Astrocyte of the spinal cord (primary cell): Measurements from ENCODE around the gene GMFB.
"Not testable (repeated sequence)": the region's sequence is repeated elsewhere in the genome, so short reads cannot be mapped to it uniquely, and the experiment has no call there.

Experiments
- DNase-seq: peaks from one replicate; pipeline ENCODE4 v3.0.0; 2011; ENCODE audit warnings: low read depth, low spot score
- H3K4me3 ChIP-seq: 2 replicates; pipeline ENCODE4 v1.5.1; 2011; ENCODE audit warnings: low read depth, mild to moderate bottlenecking, low read length, moderate library complexity
- in situ Hi-C: cut with HindIII; loops from 2 replicates; pipeline ENCODE4 v1.10.0; 2017; ENCODE audit warnings: low sequenced_read_pairs
- TF ChIP-seq, protein P1 (sequence below): IDR thresholded peaks from 2 replicates; pipeline ENCODE4 v1.5.1; 2012; ENCODE audit warnings: low read depth, mild to moderate bottlenecking, low read length, inconsistent platforms

GMFB gene

DNA sequence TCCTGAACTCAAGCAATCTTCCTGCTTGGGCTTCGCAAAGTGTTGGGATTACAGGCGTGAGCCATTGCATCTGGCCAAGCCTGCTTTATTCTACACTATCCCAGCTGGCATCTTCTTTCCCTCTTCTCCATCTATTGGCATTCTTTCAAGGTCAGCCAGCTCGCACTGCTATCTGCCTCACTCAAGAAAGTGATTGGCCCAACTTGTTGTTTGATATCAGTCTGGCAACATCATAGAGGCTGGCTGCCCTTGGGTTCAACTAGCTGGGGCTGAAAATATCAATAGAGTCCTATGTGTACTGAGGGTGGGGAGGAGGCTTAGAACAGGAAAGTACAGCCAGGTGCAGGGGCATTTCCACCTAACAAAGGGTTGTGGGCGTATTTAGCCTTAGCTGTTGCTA is 17.1 kb downstream of the GMFB start:
- no peak overlapping the region for H3K4me3 ChIP-seq
- in situ Hi-C loops, result no loop called here
- no peak for DNase-seq
- TF ChIP-seq, protein P1, sequence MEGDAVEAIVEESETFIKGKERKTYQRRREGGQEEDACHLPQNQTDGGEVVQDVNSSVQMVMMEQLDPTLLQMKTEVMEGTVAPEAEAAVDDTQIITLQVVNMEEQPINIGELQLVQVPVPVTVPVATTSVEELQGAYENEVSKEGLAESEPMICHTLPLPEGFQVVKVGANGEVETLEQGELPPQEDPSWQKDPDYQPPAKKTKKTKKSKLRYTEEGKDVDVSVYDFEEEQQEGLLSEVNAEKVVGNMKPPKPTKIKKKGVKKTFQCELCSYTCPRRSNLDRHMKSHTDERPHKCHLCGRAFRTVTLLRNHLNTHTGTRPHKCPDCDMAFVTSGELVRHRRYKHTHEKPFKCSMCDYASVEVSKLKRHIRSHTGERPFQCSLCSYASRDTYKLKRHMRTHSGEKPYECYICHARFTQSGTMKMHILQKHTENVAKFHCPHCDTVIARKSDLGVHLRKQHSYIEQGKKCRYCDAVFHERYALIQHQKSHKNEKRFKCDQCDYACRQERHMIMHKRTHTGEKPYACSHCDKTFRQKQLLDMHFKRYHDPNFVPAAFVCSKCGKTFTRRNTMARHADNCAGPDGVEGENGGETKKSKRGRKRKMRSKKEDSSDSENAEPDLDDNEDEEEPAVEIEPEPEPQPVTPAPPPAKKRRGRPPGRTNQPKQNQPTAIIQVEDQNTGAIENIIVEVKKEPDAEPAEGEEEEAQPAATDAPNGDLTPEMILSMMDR, result no peak

DNA sequence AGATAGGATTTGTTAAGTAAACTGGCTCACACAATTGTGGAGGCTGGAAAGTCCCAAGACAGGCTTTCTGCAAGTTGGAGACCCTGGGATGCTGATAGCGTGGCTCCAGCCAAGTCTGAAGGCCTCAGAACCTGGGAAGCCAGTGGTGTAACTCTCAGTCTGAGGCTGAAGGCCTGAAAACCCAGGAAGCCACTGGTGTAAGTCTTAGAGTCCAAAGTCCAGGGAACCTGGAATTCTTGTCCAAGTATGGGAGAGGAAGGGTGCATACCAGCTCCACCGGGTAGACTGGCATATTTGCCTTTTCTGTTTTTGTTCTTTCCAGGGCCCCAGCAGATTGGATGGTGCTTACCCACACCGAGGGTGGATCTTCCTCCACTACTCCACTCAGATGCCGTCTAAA is 18.1 kb downstream of the GMFB start:
- TF ChIP-seq, protein P1, result no peak
- in situ Hi-C loops, result no loop called here
- no peak for DNase-seq
- no peak overlapping the region for H3K4me3 ChIP-seq

DNA sequence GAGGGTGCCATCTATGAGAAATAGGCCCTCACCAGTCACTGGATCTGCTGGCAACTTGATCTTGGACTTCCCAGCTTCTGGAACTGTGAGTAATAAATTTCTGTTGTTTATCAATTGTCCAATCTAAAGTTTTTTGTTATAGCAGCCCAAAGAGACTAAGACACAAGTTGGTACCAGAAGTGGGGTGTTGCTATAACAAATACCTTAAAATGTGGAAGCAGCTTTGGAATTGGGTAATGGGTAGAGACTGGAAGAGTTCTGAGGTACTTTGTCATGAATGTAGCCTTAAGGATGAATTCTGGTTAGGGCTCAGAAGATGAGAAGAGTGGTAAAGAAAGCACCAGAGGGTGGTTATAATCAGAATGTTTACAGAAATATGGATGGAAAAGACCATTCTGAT is 21.5 kb downstream of the GMFB start:
- DNase-seq, result no peak
- H3K4me3 ChIP-seq, result no peak overlapping the region
- TF ChIP-seq, protein P1, result no peak
- in situ Hi-C loops, result no loop called here

DNA sequence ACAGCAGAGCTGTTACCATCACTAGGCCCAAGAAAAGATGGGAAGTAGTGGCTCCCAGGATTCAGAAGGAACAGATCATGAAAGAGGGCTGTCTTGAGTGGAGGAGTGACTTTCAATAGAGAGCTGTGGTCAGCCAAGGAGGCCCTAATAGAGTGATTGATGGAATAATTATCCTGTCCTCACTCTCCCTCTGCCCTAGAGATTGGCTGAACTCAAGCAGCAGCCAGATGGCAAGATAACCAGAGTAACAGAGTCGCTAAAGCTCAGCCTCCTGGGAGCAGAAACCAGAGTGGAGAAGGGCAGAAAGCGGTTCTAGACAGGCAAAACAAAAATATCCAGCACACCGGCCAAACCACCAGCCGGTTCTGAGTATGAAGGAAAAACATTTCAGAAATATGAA is 23.1 kb downstream of the GMFB start:
- TF ChIP-seq, protein P1, result no peak
- DNase-seq, result no peak
- in situ Hi-C loops, result no loop called here
- H3K4me3 ChIP-seq, result no peak overlapping the region

DNA sequence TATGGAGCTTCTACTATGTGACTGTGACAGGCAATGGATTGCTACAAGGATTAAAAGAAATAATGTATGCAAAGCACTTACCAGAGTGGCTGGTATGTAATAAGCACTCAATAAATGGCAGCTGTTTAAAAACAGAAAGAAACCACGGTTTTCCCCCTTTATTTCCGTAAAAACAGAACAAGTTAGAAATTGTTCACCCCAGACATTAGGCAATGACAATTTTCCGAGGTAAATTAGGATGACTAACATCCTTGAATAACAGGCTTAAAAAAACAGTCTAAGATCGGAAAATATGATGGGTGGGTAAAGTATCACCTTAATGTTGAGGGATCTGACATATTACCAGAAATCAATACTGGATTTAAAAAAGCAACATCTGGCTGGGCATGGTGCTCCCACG is 26.7 kb downstream of the GMFB start:
- TF ChIP-seq, protein P1, result no peak
- no peak for DNase-seq
- in situ Hi-C loops, result no loop called here
- H3K4me3 ChIP-seq, result no peak overlapping the region

DNA sequence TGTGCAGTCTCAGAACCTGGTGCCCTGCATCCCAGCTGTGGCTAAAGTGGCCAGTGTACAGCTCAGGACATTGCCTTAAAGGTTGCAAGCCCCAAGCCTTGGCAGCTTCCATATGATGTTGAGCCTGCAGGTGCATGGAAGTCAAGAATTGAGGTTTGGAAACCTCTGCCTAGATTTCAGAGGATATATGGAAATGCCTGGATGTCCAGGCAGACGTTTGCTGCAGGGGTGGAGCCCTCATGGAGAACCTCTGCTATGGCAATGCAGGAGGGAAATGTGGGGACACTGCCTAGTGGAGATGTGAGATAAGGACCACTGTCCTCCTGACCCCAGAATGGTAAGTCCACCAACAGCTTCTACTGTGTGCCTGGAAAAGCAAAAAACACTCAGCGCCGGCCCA is 29.7 kb downstream of the GMFB start:
- TF ChIP-seq, protein P1, result no peak
- DNase-seq, result no peak
- in situ Hi-C loops, result no loop called here
- no peak overlapping the region for H3K4me3 ChIP-seq

DNA sequence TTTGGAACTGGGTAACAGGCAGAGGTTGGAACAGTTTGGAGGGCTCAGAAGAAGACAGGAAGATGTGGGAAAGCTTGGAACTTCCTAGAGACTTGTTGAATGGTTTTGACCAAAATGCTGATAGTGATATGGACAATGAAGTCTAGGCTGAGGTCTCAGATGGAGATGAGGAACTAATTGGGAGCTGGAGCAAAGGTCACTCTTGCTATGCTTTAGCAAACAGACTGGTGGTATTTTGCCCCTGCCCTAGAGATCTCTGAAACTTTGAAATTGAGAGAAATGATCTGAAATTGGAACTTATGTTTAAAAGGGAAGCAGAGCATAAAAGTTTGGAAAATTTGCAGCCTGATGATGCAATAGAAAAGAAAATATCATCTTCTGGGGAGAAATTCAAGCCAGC is 30.2 kb downstream of the GMFB start:
- DNase-seq, H3K4me3 ChIP-seq, in situ Hi-C loops: not testable (repeated sequence)
